NK-92 (cell line): ENCODE measurements around the gene SUSD1.

ENCODE experiments used
- DNase-seq: peaks from one replicate; lab custom pipeline; 2025; ENCODE audit not compliant: unreplicated experiment; lab: John Stamatoyannopoulos, UW

Gene SUSD1

GRCh38 chr9:111993319-111993718, 181.8 kb downstream of the SUSD1 start:
- DNase-seq, result no peak

GRCh38 chr9:111992523-111992922, 182.6 kb downstream of the SUSD1 start:
- DNase-seq, result no peak

DNA sequence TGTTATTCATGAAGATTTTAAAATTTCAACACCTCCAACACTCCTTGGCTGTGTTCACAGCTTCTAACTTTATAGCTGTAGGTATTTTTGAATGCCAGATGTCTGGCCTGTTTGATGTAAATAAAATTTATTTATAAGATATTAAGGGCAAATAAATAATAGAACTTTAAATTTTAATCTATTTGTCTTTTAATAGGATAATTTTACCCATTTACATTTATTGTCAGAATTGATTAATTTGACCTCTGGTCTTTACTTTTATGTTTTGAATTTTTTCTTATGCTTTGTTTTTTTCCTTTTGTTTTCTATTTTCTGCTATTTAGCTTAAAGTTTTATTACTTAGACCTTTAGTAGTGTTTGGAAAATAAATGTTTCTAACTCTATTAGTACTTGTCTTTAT, 183.9 kb downstream of the SUSD1 start:
- no peak for DNase-seq
